AML-193 (cell line): Measurements from ENCODE around the gene ANKS6.

ENCODE experiments used
- DNase-seq, 2 experiments: peaks; one replicate each; lab custom pipeline; 2025; lab: John Stamatoyannopoulos, UW

ANKS6 gene

DNA sequence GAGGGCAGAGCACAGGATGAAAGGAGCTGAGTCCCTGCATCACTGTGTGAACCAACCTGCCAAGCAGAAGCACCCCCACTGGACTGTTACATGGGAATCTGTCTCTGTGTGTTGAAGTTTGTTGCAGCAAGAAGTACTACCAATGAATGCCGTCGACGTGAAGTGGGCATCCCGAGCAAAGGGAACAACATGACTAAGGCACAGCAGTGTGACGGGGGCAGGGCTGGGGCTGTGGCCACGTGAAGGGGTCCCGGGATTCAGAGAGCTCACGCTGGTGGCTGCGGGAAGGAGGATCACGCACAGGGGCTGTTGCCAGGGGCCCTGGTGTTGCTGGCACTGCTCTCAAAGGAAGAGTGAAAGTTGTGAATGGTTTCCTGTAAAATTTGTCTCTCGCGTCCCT lies 60.1 kb downstream of the ANKS6 start:
- no peak for DNase-seq

DNA sequence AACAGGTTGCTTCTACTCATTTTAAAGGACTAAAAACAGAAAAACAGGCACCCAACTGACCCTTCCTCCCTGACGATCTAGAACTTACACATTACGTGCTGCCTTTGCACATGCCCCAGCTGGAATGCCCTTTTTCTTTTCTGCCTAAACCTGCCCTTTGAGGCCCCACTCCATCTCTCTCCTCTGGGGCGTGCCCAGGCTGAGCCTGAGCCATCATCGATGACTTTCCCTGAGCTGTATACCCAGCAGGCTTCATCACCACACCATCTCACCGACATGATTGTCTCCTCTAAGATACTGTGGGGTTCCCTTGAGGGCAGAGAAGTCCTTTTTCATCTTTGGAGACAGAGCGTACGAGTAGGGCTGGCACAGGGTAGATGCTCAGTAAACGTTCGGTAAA lies 63.6 kb downstream of the ANKS6 start:
- DNase-seq, result no peak

DNA sequence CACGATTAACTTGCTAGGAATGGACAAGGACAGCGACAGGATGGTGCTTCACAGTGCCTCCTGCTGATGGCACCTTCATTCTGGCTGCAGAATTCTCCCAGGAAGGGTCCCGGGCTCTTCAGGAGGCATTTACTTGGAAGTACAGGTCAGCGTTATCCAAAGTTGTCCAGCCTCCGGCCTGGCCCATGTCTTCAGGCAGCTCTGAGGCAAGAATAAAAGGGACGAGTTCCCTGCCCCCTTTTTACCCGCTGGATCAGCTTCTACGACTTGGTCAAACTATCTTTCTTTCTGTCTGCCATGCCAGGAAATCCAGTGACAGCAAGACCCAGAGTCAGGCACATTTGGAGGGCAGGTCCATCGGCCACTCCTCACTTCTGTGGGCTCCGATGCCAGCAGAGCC lies 64.3 kb downstream of the ANKS6 start:
- DNase-seq, result no peak

DNA sequence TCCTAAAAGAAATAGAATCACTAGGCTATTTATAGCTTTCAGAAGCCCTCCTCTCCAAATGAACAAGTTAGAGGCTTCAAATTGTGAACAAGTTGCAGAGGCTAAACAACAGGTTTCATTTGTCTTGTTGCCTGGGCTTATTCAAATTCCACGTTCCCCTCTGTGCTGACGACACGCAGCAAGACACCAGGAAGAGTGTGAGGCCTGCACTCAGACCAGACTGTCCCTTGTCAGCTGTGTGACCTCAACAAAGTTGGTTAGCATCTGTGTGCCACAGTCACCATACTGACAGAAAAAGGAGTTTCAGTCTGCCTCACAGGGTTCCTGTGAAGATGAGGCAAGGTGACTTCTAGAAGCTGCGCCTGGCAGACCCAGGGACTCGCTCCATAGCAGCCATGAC lies 65.5 kb downstream of the ANKS6 start:
- no peak for DNase-seq

DNA sequence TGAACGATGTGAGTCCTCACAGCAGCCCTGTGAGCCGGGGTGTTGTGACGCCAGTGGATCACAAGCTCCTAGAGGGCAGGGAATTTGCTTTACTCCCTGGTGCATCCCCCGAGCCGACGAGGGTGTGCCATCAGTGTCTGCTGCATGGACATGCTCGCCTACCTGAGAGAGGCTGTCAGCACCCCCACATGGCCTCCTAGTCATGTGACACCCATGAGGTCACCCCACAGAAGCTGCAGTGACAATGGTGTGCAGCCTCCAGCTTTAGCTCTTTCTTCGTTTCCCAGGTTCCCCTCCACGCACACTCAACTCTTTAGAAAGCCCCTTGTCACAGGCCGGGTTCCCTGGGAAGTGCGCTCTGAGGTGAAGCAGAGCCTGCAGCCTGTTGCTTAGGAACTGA lies 67.9 kb downstream of the ANKS6 start:
- no peak for DNase-seq

DNA sequence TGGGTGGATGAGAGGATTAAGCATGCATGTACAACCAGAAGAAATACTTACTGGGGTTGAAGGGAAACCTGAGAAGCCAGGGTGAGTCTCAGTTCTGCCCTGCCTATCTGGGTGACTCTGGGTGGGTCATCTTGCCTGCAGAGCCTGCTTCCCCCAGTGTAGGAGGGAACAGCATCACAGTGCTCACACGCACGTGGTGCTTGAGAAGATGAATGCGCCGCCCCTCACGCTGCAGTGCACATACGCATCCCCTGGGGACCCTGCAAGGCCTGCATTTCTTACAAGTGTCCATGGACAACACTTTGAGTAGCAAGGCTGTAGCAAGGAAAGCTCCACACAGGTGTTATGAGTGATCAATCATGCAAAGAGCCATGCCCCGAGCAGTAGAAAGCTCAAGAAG lies 68.9 kb downstream of the ANKS6 start:
- no peak for DNase-seq

DNA sequence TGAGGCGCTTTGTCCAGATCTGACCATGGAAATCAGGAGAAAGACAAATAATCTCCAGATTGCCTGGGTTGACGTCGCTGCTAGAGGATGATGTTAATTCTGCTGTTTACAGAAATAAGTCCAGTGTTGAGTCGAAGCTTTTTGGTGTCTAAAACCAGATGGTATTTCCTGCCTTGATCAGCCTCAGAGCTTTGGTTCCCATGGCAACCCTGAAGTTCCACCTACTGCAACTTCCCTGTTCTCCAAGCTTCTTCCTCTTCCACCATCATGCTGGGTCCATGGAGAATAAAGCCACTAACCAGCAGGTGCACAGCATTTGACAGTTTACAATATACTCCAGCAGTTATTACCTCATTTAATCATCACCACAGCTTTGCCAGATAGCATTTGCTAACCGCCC lies 69.6 kb downstream of the ANKS6 start:
- peak in 1 of 2 experiments; percentile 43 for DNase-seq

DNA sequence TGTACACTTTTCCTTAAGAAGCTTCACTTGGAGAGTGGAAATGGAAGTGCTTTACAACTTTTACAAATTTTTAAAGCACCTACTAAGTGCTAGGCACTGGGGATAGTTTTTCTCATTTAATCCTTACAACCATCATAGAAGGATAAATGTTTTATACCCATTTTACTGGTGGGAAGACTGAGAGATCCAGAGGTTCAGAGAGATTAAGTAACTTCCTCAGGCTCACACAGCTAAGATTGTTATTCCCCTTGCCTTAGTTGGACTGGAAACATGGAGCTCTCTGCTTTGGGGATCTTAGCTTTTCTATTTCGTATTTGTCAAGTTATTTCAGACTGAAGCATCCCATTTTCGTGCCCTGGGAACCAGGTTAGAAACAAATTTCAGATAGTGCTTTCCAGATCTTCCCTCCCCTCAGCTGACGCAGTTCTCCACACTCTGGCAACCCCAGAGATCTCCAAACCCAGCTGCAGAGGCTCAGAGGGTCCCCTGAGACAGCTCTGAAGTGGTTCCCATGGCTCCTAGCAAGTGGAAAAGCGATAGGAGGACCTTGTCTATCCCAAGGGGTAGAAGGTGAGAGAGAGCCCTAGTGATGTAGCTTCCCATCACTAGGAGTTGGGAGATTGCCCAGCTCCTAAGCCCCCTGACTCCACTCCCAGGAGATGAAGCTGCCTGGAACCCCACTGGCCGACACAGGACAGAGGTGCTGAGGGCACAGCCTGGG lies 71.4 kb downstream of the ANKS6 start:
- DNase-seq, result no peak

DNA sequence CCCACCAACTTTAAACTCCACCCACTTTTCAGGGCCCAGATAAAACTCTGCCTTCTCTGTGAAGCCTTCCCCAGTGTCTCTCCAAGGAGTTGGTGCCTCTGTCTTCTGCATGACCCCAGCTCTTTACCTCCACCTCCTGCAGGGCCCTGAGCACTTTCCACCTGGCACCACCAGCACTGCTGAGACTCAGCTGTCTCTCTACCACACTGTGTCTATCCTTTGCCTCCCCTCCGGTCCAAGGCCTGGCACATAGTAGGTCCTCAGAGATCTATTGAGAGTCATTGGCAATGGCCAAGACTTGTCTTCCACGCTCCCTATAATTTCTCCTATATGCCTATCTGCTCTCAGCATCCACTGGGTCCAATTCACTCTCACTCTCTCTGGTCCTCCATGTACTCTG lies 74.7 kb downstream of the ANKS6 start:
- DNase-seq, result no peak

DNA sequence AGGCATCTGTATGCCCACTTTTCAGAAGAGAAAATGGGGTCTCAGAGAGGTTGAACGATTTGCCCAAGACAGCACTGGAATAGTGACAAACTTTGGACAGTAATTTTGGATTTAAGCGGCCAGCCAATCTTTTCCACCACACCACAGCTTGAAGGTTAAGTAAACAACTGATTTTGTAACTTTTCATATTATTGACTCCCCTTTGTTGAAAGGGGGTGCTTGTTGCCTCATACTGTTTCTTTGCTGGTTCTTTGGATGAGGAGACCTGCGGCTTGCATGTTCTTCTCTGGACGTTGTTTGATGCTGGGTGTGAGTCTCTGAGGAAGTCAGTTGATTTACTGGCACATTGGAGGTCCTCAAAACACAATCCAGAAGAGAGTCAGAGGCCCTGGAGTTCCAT lies 76.0 kb downstream of the ANKS6 start:
- no peak for DNase-seq

DNA sequence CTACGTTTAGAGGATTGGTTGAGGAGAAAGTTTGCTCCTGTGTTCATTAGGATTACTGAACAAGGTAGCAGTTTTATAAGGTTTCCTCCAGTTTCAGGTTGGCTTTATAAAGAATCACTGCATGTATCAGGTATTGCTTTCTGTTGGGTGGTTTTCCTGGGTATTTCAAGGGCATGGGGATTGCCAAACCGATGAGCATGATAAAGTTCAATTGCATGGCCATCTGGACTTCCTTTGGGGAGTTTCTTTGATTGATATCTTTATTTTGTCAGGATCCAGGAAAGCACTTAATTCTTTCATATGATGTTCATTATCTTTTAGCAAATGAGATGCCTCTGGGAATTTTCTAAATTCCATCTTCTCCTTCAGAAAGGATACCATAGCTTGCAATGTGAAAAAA lies 77.3 kb downstream of the ANKS6 start:
- DNase-seq, result no peak

DNA sequence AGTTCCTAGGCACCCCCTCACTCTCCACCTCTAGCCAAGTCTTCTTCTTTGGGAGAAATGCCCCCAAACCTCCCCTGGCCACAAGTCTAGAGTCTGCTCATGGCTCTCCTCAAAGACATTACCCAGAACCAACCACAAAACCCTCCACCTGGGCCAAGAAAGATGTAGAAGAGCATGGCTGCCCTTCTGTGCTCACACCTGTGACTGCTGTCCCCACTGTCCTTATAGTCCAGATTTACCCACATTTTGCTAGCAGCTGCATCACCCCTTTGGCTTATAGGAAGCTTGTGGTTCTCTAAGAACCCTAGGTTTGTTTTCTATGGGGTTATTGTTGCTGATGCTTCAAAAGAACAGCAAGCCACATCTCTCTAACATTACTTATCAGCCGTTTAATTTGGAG lies 81.5 kb downstream of the ANKS6 start:
- no peak for DNase-seq

DNA sequence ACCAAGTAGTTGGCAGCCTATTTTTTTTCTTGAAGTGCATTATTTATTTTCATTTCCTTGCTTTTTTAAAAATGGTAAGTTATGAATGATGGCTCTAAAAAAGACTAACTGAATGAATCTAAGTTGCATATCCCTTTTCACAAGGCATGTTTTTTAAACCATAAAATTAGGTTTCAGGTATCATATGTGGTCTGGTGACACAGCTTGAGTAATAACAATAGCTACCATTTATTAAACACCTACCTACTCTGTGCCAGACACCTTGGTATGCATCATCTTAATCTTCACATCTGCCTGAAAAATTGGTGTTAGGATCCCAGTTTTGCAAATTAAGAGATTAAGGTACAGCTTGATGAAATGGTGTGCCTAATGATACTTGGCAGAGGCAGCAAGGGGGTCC lies 83.4 kb downstream of the ANKS6 start:
- no peak for DNase-seq

DNA sequence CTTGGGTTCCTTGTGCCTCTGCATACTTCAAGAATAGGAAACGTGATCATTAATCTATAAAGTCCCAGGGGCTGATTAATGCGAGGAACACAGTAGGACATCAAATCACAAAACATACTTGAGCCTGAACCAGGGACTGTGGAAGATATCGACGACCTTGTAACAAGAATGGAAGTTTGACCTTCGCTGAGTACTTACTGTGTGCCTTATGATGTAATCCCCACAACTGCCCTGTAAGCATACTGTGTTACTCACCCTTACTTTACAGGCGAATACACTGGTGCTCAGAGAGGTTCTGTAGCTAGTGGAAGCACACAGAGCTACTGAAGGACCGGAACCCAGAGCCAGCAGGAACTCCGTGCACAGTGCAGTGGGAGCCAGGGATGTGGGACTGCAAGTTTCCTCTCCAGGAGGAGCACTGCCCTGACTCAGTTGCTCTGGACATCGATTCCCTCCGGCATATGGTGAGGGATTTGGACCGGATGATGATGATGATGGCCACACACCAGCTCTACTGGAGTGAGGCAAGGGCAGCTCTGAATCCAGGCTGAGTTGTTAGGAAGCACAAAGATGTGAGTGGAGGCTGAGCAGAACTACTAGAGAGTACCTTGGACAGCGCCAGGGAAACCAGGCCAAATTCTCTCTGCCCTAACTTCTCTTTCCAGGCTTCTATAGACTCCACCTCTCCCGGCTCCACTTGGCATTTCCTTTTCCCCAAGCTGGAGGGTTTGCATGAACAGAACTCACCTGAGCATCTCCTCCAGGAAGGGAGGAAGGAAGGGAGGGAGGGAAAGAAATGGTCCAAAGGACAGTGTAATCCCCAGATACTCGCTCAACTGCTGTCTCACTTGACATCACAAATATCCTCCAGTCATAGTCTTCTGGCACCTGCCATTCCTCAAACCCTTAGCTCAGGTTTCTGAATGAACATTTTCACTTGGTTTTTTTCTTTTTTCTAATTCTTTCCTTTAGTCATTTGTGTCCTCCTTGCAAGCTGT lies 86.1 kb downstream of the ANKS6 start:
- peak in 1 of 2 experiments; percentile 3 for DNase-seq

DNA sequence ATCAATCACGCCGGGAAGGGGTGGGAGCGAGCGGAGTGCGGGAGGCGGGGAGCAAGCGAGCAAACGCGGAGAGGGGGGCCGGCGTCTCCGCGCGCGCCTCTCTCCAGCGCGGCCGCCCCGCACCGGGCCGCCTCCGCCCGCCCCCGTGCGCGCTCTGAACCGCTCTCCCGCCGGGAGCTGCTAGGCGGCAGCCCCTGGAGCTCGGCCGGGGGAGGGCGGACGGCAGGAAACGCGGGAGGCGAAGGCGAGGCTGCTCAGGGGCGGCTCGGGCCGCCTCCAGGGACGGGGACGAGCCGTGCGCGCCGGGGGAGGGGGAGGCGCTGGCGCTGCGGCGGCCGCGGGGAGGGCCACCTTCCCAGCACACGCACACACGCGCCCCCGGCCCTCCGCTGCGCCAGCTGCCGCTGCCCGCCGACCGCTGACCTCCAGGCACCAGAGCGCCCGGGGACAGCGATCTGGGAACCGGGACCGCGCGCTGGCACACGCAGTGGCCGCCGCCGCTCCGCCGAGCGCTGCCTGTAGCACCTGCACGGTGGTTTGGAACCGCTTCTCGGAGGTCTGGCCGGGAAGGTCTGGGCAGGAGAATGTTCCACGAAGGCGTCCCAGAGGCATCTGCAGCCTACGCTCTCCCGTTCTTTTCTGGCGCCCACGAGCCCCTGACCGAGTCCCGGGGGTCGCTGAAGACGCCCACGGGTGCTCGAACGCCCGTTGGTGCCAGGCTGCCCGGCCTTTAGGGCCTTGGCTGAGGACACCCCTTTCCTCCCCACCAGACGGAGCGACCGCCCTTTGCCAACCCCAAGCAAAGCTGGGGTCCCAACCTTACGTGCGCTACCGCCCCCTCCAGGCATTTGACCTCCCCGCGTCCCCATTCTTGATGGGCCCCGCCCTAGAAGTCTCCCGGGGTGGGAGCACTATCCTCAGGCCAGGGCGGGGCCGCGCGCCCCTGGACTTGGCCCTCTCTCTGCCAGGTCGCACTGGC lies 87.1 kb downstream of the ANKS6 start, which contains the start of gene GABBR2:
Gene GABBR2, minus strand, starts transcription at position 3 of the 979 bp plus-strand sequence. CDS start 198 bp downstream, outside the sequence.
- DNase-seq, result no peak

DNA sequence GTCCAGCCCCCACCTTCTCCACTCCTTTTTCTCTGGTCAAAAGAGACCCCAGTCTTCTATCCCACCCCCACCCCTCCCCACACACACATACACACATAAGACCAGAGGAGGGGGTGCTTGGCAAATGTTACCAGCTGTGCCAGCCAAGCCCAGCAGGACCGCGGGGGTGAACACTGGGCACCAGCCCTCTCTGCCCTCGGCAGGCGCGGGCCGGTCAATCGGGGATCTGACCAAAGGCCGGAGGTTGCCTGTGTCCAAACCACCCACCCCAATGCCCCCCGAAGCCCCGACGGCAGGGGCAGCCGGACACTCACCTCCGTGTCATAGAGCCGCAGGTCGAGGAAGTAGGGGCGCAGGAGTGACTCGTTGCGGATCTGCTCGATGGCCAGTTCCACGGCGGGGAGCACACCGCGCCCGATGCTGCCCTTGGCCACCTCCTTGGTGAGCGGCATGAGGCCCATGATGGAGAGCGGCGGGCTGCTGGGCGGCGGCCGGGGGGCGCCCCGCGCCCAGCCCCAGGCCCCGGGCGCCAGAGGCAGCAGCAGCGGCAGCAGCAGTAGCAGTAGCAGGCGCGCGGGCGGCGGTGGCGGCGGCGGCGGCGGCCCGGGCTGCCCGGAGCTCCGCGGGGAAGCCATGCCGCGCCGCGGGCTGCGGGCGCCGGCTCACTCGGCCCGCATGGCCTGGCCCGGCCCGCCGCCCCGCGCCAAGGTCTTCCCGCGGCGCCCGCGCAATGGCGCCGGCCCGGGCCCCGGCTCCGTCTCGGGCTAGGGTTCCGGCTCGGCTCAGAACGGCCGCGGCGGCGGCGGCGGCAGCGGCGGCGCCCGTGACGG lies 88.0 kb downstream of the ANKS6 start:
- DNase-seq, result no peak

DNA sequence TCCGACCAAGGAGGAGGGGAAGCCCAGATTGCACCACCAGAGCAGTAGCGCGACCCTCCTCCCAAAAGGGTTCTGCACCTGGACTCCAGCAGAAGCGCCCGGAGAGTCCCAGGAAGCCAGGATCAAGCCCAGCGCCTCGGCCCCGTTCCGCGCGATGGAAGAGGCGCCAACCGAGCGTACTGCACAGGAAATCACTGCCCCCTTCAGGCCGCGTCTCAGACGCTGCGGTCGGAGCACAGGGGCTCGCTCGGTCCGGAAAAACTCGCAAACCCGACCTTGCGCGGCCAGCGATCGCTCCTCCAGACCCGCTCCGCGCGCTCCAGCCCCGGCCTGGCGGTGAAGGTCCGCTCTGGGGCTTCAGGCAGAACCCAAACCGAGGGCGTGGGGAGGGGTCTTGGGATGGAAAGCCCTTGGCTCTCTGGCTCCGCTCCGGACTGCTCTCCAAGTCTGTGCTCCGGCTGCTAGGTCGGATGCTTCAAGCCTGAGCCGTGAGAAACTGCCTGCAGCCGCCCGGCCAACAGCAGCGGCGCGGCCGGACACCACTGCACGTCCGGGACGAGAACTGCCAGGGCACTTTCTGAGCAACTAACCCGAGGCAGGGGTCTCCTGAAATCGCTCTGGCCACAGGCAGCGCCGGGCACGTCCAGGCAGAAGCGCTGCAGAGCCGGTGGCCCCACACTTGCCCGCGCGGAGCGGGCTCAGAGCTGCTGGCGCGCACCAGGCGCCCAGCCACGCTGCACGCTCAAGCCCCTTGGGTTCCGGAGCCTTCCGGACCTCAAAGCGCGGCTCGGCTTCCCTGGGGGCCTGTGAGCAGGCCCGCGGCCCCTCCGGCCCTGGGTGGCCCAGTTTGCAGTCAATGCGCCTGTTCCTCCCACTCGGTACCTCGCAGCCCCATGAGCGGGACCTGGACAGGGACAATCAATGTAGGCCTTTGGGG lies 88.9 kb downstream of the ANKS6 start:
- no peak for DNase-seq

DNA sequence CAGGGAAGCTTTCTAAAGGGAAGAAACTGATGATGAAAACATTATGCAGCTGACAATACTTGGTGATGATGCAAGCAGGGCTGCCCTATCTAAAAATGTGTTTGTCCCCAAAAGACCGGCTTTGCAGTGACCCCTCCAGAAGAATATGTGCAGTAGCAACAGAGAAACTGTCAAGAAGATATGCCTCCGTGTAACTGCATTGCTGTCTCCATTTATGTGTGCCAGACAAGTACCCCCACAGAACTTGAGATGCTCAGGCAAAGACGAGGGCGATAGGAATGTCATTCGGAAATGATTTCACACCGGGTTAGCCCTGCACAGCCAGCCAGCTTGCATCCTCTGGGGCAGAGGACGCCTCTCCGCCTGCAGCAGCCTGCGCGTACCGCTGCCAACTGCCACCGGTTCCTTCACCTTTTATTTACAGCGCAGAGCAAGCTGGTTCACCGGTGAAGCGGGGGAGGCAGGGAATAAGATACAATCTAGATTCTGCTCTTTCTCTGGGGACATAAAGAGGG lies 89.6 kb downstream of the ANKS6 start:
- no peak for DNase-seq

DNA sequence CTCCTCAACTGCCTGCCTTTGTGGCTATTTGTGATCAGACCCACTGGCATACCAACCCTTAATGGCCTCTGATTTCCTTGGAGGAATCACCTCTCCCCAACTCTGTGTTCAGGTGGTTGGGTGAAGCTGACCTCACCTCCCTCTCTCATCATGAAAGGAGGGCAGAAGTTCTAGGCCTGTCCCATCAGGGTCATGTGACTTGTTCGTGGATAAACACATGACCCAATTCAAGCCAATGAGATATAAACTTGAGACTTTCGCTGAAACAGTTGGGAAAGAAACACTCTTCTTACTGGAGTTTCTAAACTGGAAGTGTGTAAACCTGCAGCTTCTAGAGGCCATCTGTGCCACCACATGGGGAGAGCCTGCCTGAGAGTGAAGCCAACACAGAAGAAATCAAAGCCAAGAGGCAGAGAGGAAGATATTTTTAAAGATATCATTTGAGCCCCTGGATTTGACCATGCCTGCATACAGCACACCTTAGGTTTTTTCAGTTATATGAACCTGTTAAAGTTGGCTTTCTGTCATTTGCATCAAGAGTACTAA lies 93.4 kb downstream of the ANKS6 start:
- no peak for DNase-seq
